Fibroblast of lung (primary cell): Measurements from ENCODE around the gene TRAF6. TPM values are rescaled to one million over a fixed set of nuclear protein-coding genes. Genes with fewer than 3 reads are reported as not detected.

Source experiments
- DNase-seq, 2 donors: peaks; one replicate each; pipeline versions ENCODE4 v3.0.0 to v3.0.0-alpha.2; 2010; ENCODE audit warnings: low read depth in 2 of 2
- H2AFZ ChIP-seq: 2 replicates; pipeline ENCODE4 v1.5.1; 2012; ENCODE audit warnings: low read length, control low read depth, inconsistent platforms
- H3K27ac ChIP-seq: 2 replicates; pipeline ENCODE4 v1.5.1; 2011; ENCODE audit warnings: low read length, control low read depth; ENCODE audit not compliant: insufficient read depth
- H3K27me3 ChIP-seq: 2 replicates; pipeline ENCODE4 v1.5.1; 2011; ENCODE audit warnings: mild to moderate bottlenecking, low read length; ENCODE audit not compliant: control insufficient read depth, insufficient read depth
- H3K36me3 ChIP-seq: 2 replicates; pipeline ENCODE4 v1.5.1; 2011; ENCODE audit warnings: low read length; ENCODE audit not compliant: control insufficient read depth, insufficient read depth
- H3K4me1 ChIP-seq: 2 replicates; pipeline ENCODE4 v1.5.1; 2011; ENCODE audit warnings: low read length; ENCODE audit not compliant: control insufficient read depth, insufficient read depth; ENCODE audit errors: extremely low read depth
- H3K4me2 ChIP-seq: 2 replicates; pipeline ENCODE4 v1.5.1; 2011; ENCODE audit warnings: low read length, control low read depth; ENCODE audit not compliant: insufficient read depth; ENCODE audit errors: extremely low read depth
- H3K4me3 ChIP-seq, 4 experiments: fragments of 200-600 bp in 1 of 4; sonication (generic) in 1 of 4; replicated peaks in 1 of 4; 2 replicates each; pipeline ENCODE4 v1.5.1; 2011 to 2016; ENCODE audit warnings: low read length in 4 of 4, low read depth in 3 of 4, mild to moderate bottlenecking in 3 of 4, control low read depth in 2 of 4, inconsistent platforms in 1 of 4, mixed read lengths in 1 of 4; ENCODE audit not compliant: insufficient read depth in 1 of 4; ENCODE audit errors: control extremely low read depth in 1 of 4
- H3K79me2 ChIP-seq: 2 replicates; pipeline ENCODE4 v1.5.1; 2012; ENCODE audit warnings: mild to moderate bottlenecking, low read length, inconsistent platforms; ENCODE audit not compliant: control insufficient read depth, insufficient read depth
- H3K9ac ChIP-seq: 2 replicates; pipeline ENCODE4 v1.5.1; 2011; ENCODE audit warnings: mild to moderate bottlenecking, low read length, control low read depth; ENCODE audit not compliant: insufficient read depth
- H3K9me3 ChIP-seq: 2 replicates; pipeline ENCODE4 v1.5.1; 2012; ENCODE audit warnings: low read depth, low read length; ENCODE audit not compliant: control insufficient read depth, insufficient read depth
- H4K20me1 ChIP-seq: 2 replicates; pipeline ENCODE4 v1.5.1; 2011; ENCODE audit warnings: low read length; ENCODE audit not compliant: control insufficient read depth, insufficient read depth; ENCODE audit errors: extremely low read depth
- EZH2 ChIP-seq: IDR thresholded peaks from 2 replicates; pipeline ENCODE4 v1.5.1; 2012; ENCODE audit warnings: low read length, control low read depth, mild to moderate bottlenecking; ENCODE audit errors: missing control alignments
- polyA plus RNA-seq, 2 donors: library from polyadenylated mRNA; depleted of rRNA in 1 of 2; stranded (reverse) in 1 of 2; unstranded in 1 of 2; fragments of >200 nt; gene quantifications; 2 replicates each; pipeline ENCODE4 v1.2.1, GENCODE V29; 2011 to 2012; ENCODE audit warnings: missing spikeins in 1 of 2
- total RNA-seq: library from RNA; depleted of rRNA; stranded (reverse); fragments of >200 nt; gene quantifications from 2 replicates; pipeline ENCODE4 v1.2.1, GENCODE V29; 2014
- TF ChIP-seq, protein P1 (sequence below), 2 donors: IDR thresholded peaks in 1 of 2; conservative IDR thresholded peaks in 1 of 2; 1 replicate in 1 of 2; 2 replicates in 1 of 2; pipeline ENCODE4 v1.5.1; 2011 to 2012; ENCODE audit warnings: low read length in 2 of 2, control low read depth in 1 of 2, inconsistent platforms in 1 of 2, low read depth in 1 of 2, mild to moderate bottlenecking in 1 of 2

TRAF6 gene
- total and polyA plus RNA-seq, 2 donors (not counting 1 experiment from before 2014, with no cell fraction given): 6.6 to 9.0 TPM

DNA sequence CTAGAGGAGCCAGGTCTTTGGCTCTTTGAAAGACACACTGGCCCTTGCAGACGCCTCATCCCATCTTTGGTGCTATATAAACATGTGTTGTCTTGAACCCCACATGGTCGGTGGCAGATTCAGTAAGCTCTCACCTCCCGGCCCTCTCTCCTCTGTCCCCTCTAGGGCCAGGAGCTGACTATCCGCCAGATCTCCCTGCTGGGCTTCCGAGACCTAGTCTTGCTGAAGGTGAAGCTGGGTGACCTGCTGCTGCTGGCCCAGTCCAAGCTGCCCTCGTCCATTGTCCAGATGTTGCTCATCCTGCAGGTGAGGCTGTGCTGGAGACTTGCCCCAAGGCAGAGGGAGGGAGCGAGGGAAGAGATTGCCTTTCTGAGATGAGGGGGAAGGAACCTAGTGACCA lies 63.9 kb downstream of the TRAF6 start:
- no peak overlapping the region for H3K9ac ChIP-seq
- no peak overlapping the region for H3K4me2 ChIP-seq
- no peaks in the 10 kb centered on the region for H3K9me3 ChIP-seq
- no peaks in the 10 kb centered on the region for H3K79me2 ChIP-seq
- H4K20me1 ChIP-seq: no peaks in the 10 kb centered on the region
- no peak overlapping the region for H2AFZ ChIP-seq
- no peak for TF ChIP-seq EZH2
- TF ChIP-seq, protein P1, sequence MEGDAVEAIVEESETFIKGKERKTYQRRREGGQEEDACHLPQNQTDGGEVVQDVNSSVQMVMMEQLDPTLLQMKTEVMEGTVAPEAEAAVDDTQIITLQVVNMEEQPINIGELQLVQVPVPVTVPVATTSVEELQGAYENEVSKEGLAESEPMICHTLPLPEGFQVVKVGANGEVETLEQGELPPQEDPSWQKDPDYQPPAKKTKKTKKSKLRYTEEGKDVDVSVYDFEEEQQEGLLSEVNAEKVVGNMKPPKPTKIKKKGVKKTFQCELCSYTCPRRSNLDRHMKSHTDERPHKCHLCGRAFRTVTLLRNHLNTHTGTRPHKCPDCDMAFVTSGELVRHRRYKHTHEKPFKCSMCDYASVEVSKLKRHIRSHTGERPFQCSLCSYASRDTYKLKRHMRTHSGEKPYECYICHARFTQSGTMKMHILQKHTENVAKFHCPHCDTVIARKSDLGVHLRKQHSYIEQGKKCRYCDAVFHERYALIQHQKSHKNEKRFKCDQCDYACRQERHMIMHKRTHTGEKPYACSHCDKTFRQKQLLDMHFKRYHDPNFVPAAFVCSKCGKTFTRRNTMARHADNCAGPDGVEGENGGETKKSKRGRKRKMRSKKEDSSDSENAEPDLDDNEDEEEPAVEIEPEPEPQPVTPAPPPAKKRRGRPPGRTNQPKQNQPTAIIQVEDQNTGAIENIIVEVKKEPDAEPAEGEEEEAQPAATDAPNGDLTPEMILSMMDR (conservative IDR thresholded peaks at IDR 0.05 in 1 of 2, IDR thresholded peaks at IDR 0.05 in 1 of 2; ENCODE audit: low read depth in 1 of 2, low read length in 2 of 2): no peak
- H3K27ac ChIP-seq: no peak overlapping the region
- no peak for DNase-seq
- no peak overlapping the region for H3K4me3 ChIP-seq
- H3K36me3 ChIP-seq: no peaks in the 10 kb centered on the region
- peaks cover 2% of the 10 kb centered on the region for H3K27me3 ChIP-seq
- peaks cover 2% of the 10 kb centered on the region for H3K4me1 ChIP-seq

DNA sequence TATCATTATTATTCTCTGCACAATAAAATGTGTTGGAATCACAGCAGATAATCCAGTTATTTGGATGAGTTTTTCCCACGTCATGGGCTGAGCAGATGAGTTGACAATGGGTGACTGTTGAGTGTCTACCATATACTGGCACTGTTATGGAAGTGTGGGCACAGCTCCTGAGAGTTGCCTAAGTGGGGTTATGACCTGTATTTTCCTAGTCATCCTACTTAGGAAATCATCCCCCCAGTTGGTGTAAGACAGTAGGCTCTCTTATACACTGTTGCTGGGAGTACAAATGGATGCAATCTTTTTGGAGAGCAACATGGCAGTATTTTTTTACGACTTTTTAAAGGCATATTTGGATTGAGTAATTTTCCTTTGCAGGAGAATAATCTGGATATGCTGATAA lies 66.4 kb downstream of the TRAF6 start:
- TF ChIP-seq EZH2: no peak
- TF ChIP-seq, protein P1 (conservative IDR thresholded peaks at IDR 0.05 in 1 of 2, IDR thresholded peaks at IDR 0.05 in 1 of 2; ENCODE audit: low read depth in 1 of 2, low read length in 2 of 2): no peak
- no peak for DNase-seq

DNA sequence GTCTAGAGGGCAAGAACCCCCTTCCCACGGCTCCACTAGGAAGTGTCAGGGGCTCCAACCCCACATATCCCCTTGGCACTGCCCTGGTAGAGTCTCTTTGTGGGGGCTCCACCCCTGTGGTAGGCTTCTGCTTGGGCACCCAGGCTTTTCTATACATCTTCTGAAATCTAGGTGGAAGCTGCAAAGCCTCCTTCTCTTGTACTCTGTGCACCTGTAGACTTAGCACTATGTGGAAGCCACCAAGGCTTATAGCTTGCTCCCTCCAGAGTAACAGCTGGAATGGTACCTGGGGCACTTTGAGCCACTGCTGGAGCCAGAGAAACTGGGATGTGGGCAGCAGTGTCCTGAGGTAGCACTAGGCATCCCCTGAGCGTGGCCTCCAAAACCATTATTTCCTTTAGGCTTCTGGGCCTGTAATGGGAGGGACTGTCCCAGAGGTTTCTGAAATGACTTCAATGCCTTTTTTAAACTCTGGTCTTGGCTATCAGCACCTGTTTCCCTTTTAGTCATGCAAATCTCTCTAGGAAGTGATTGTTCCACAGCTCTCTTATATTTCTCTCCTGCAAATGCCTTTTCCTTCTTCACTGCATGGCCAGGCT lies 68.4 kb downstream of the TRAF6 start:
- no peak for DNase-seq
- Histone ChIP-seq H3K27ac (no peak overlapping the region), H4K20me1 (no peaks in the 10 kb centered on the region), H3K4me3 (no peak overlapping the region), H3K36me3 (no peaks in the 10 kb centered on the region), H3K27me3 (peaks cover 2% of the 10 kb centered on the region), H3K9me3 (no peaks in the 10 kb centered on the region), H2AFZ (no peak overlapping the region), H3K9ac (no peak overlapping the region), H3K4me2 (no peak overlapping the region), H3K4me1 (no peaks in the 10 kb centered on the region), H3K79me2 (no peaks in the 10 kb centered on the region)
- TF ChIP-seq, protein P1 (conservative IDR thresholded peaks at IDR 0.05 in 1 of 2, IDR thresholded peaks at IDR 0.05 in 1 of 2; ENCODE audit: low read depth in 1 of 2, low read length in 2 of 2): no peak
- TF ChIP-seq EZH2: no peak

More for the DNA sequence above, 66.4 kb downstream of the TRAF6 start:
- Histone ChIP-seq H3K79me2 (no peaks in the 10 kb centered on the region), H4K20me1 (no peaks in the 10 kb centered on the region), H3K27ac (no peak overlapping the region), H2AFZ (no peak overlapping the region), H3K4me2 (no peak overlapping the region), H3K4me1 (no peaks in the 10 kb centered on the region), H3K9ac (no peak overlapping the region), H3K4me3 (no peak overlapping the region), H3K36me3 (no peaks in the 10 kb centered on the region), H3K9me3 (no peaks in the 10 kb centered on the region), H3K27me3 (peaks cover 2% of the 10 kb centered on the region)
